Measurements from ENCODE around the gene GPR183. TPM values are rescaled to one million over a fixed set of nuclear protein-coding genes. Genes with fewer than 3 reads are reported as not detected.

Gene GPR183
- total and polyA plus RNA-seq, 2 of the 8 experiments (the other 6 are each of a cell fraction or from before 2014, with no cell fraction given): not detected

DNA sequence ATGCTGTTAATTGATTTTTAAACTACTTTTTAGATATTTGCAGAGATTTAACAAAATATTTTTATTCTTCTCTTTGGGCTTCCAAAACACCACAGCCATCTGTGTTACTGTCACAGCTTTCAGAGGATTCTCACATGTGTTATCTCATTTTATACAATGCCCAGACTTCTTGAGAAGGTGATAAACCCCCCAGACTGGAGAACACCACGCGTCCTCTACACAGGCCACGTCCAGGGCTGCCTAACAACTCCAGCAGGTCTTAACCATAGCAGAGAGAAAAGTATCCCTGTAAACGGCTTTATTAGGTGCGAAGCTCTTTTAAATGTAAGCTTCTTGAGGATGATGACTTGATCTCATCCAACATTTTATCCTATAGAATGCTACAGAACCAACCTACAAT lies 2.0 kb downstream of the GPR183 start:
- no peak overlapping the region for H3K23ac ChIP-seq (ENCODE audit: insufficient read length)
- no peak overlapping the region for H4K5ac ChIP-seq (ENCODE audit: insufficient read length, low read depth, low read length)
- no peak for DNase-seq (ENCODE audit: low read depth in 1 of 2, low spot score in 2 of 2)
- no peaks in the 10 kb centered on the region for H3K79me1 ChIP-seq (ENCODE audit: low read depth, low read length)
- 90% methylated on average over 5 of the region's 5 CpGs; no CpG with 5 or more reads in 1 of the 2 experiments for WGBS, 2 experiments (ENCODE audit: extremely low coverage in 1 of 2, insufficient coverage in 1 of 2, insufficient read length in 1 of 2, insufficient replicate concordance in 2 of 2, low coverage in 1 of 2, low lambda C conversion rate in 2 of 2, missing lambda C conversion rate in 1 of 2)
- H2AK5ac ChIP-seq (ENCODE audit: low read depth, low read length): no peak overlapping the region
- H3K4me3 ChIP-seq (ENCODE audit: extremely low read depth in 1 of 4, insufficient read depth in 2 of 4, low read depth in 3 of 4, low read length in 4 of 4): no peak overlapping the region
- no peaks in the 10 kb centered on the region for H3K27me3 ChIP-seq (replicated peaks in 1 of 4; ENCODE audit: control insufficient read depth in 3 of 4, extremely low read depth in 1 of 4, insufficient read depth in 3 of 4, low read length in 3 of 4)
- H2BK12ac ChIP-seq (ENCODE audit: low read depth, low read length): no peak overlapping the region
- H3K18ac ChIP-seq (ENCODE audit: extremely low read depth, low read length): no peak overlapping the region
- FAIRE-seq: no peak
- no peak overlapping the region for H3K14ac ChIP-seq (ENCODE audit: insufficient read length)
- no peak overlapping the region for H2BK120ac ChIP-seq (replicated peaks; ENCODE audit: low read depth, low read length)
- H3K9me3 ChIP-seq (ENCODE audit: insufficient read depth in 2 of 2, low read depth in 1 of 2, low read length in 1 of 2): no peaks in the 10 kb centered on the region
- H4K8ac ChIP-seq (ENCODE audit: extremely low read depth, insufficient read depth, low read length): no peak overlapping the region
- no peak overlapping the region for H3K4me2 ChIP-seq (ENCODE audit: insufficient read depth in 1 of 2, low read depth in 2 of 2, low read length in 2 of 2)
- no peaks in the 10 kb centered on the region for H3K4me1 ChIP-seq (replicated peaks in 1 of 4; ENCODE audit: control insufficient read depth in 3 of 4, insufficient read depth in 4 of 4, low read length in 3 of 4)
- CTCF ChIA-PET (ENCODE audit: partially characterized antibody): interaction anchor here (0.5 to 2.0 kb wide), 5 partner anchors 8 to 105 kb away, joined by 3 to 5 read pairs (median 3); no protein-coding TSS in a partner anchor
- H3K56ac ChIP-seq (replicated peaks; ENCODE audit: insufficient read length, low read depth, low read length): no peak overlapping the region
- H2BK20ac ChIP-seq (ENCODE audit: low read length): no peak overlapping the region
- no peak for TF ChIP-seq SP2 (IDR thresholded peaks at IDR 0.05; ENCODE audit: low read length)
- no peak for TF ChIP-seq JUN (IDR thresholded peaks at IDR 0.05; ENCODE audit: low read depth, low read length)
- TF ChIP-seq POU5F1 (IDR thresholded peaks at IDR 0.05; ENCODE audit: low read depth, low read length): no peak
- no peak for TF ChIP-seq TCF12 (IDR thresholded peaks at IDR 0.05; ENCODE audit: low read depth, low read length)
- TF ChIP-seq CBX5 (IDR thresholded peaks at IDR 0.05; ENCODE audit: low read depth, low read length): no peak
- TF ChIP-seq, protein P1, sequence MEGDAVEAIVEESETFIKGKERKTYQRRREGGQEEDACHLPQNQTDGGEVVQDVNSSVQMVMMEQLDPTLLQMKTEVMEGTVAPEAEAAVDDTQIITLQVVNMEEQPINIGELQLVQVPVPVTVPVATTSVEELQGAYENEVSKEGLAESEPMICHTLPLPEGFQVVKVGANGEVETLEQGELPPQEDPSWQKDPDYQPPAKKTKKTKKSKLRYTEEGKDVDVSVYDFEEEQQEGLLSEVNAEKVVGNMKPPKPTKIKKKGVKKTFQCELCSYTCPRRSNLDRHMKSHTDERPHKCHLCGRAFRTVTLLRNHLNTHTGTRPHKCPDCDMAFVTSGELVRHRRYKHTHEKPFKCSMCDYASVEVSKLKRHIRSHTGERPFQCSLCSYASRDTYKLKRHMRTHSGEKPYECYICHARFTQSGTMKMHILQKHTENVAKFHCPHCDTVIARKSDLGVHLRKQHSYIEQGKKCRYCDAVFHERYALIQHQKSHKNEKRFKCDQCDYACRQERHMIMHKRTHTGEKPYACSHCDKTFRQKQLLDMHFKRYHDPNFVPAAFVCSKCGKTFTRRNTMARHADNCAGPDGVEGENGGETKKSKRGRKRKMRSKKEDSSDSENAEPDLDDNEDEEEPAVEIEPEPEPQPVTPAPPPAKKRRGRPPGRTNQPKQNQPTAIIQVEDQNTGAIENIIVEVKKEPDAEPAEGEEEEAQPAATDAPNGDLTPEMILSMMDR (IDR thresholded peaks at IDR 0.05; ENCODE audit: control extremely low read depth in 1 of 3, insufficient read depth in 1 of 3, low read depth in 1 of 3, low read length in 3 of 3): no peak
- TF ChIP-seq RAD21 (IDR thresholded peaks at IDR 0.05 in 1 of 2, conservative IDR thresholded peaks at IDR 0.05 in 1 of 2; ENCODE audit: low read depth in 2 of 2, low read length in 2 of 2): no peak
- TF ChIP-seq SRF (IDR thresholded peaks at IDR 0.05; ENCODE audit: low read depth, low read length): no peak
- no peak for TF ChIP-seq CHD1 (IDR thresholded peaks at IDR 0.05; ENCODE audit: low read depth, low read length)
- TF ChIP-seq RBBP5 (IDR thresholded peaks at IDR 0.05; ENCODE audit: borderline replicate concordance, low read depth, low read length): no peak
- TF ChIP-seq HDAC2 (IDR thresholded peaks at IDR 0.05; ENCODE audit: borderline replicate concordance in 1 of 2, low read depth in 2 of 2, low read length in 2 of 2): no peak
- H4K20me1 ChIP-seq (replicated peaks in 1 of 2; ENCODE audit: control insufficient read depth in 1 of 2, insufficient read depth in 2 of 2, low read length in 2 of 2): peaks cover 3 to 6% of the 10 kb centered on the region in 2 experiments
- no peak overlapping the region for H3K27ac ChIP-seq (ENCODE audit: low read depth, low read length)
- no peak overlapping the region for H4K91ac ChIP-seq (replicated peaks; ENCODE audit: insufficient read length, low read length)
- H2AFZ ChIP-seq (ENCODE audit: low read length): no peak overlapping the region
- POLR2A ChIA-PET (ENCODE audit: partially characterized antibody): no interaction called here
- H3K23me2 ChIP-seq (ENCODE audit: low read depth, low read length): no peaks in the 10 kb centered on the region
- no peak overlapping the region for H3K9ac ChIP-seq (replicated peaks in 1 of 4; ENCODE audit: extremely low read depth in 1 of 4, low read depth in 3 of 4, low read length in 3 of 4)
- H3K36me3 ChIP-seq (ENCODE audit: control insufficient read depth in 2 of 4, insufficient read depth in 4 of 4, low read length in 3 of 4): no peaks in the 10 kb centered on the region
- no peaks in the 10 kb centered on the region for H3K79me2 ChIP-seq (ENCODE audit: control insufficient read depth in 1 of 2, insufficient read depth in 2 of 2, low read length in 2 of 2)
- H2BK15ac ChIP-seq (ENCODE audit: low read length): no peak overlapping the region
- H2BK5ac ChIP-seq (ENCODE audit: low read depth, low read length): no peak overlapping the region
- no peak overlapping the region for H3K4ac ChIP-seq (replicated peaks; ENCODE audit: insufficient read length, low read depth, low read length)
